ENCODE data around the gene WWC2.

Gene WWC2

GRCh38 chr4:183362916-183363542, 264.0 kb downstream of the WWC2 start:
- no peak overlapping the region for H3K4me3 Mint-ChIP-seq
- H3K27ac Mint-ChIP-seq, result no peak overlapping the region
- no peaks in the 10 kb centered on the region for H3K9me3 Mint-ChIP-seq

GRCh38 chr4:183364025-183364424, 265.0 kb downstream of the WWC2 start:
- H3K36me3 Mint-ChIP-seq, result no peaks in the 10 kb centered on the region
- H3K27me3 Mint-ChIP-seq, result peaks cover 4% of the 10 kb centered on the region
- no peak for DNase-seq (ENCODE audit: low spot score in 2 of 2)
- no peaks in the 10 kb centered on the region for H3K4me1 Mint-ChIP-seq
- no peak for ATAC-seq (ENCODE audit: low read depth)
- no peak overlapping the region for H3K27ac Mint-ChIP-seq
- no peak overlapping the region for H3K4me3 Mint-ChIP-seq
- H3K9me3 Mint-ChIP-seq, result no peaks in the 10 kb centered on the region

More at GRCh38 chr4:183362916-183363542, 264.0 kb downstream of the WWC2 start:
- DNase-seq (ENCODE audit: low spot score in 2 of 2) (no peak), ATAC-seq (ENCODE audit: low read depth) (no peak)
- no peaks in the 10 kb centered on the region for H3K36me3 Mint-ChIP-seq
- no peaks in the 10 kb centered on the region for H3K4me1 Mint-ChIP-seq
- H3K27me3 Mint-ChIP-seq, result peaks cover 6% of the 10 kb centered on the region

GRCh38 chr4:183366206-183366835, 267.3 kb downstream of the WWC2 start:
- no peak for ATAC-seq (ENCODE audit: low read depth)
- DNase-seq (ENCODE audit: low spot score in 2 of 2), result no peak
- Mint-ChIP-seq H3K9me3 (no peaks in the 10 kb centered on the region), H3K27me3 (peaks cover 4% of the 10 kb centered on the region), H3K27ac (no peak overlapping the region), H3K4me1 (no peaks in the 10 kb centered on the region), H3K4me3 (no peak overlapping the region), H3K36me3 (no peaks in the 10 kb centered on the region)

DNA sequence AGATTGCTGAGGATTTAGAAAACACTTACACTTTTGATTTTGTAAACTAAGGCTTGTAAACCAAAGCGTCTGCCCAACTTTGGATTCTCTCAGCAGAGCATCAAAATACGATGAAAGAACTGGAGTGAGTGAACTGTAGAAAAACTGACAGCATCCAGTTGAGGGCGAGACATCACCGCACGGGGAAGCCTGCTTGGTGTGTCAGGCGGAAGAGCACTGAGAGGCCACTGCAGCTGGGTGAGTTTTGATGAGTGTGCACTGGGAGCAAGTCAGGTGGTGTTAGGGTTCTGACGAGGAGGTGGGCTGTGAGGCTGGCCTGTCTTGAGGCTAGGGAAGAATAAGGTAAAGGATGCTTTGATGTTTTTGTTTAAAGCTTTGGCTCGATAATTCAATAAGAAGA, 270.0 kb downstream of the WWC2 start:
- Mint-ChIP-seq H3K4me1 (no peaks in the 10 kb centered on the region), H3K27me3 (peaks cover 1% of the 10 kb centered on the region), H3K4me3 (no peak overlapping the region), H3K27ac (no peak overlapping the region), H3K36me3 (no peaks in the 10 kb centered on the region), H3K9me3 (peaks cover 2% of the 10 kb centered on the region)
- DNase-seq (ENCODE audit: low spot score in 2 of 2) (no peak), ATAC-seq (ENCODE audit: low read depth) (no peak)
